HepG2 (cell line): ENCODE measurements around the gene CFTR. TPM values are rescaled to one million over a fixed set of nuclear protein-coding genes. Genes with fewer than 3 reads are reported as not detected.

Experiments
- ATAC-seq: fragments of 200-7000 bp; cut with Tn5 transposase; 3 replicates; pipeline ENCODE4 v1.9.1; 2020; ENCODE audit warnings: mild to moderate bottlenecking, moderate library complexity
- BruUV-seq: library from RNA; stranded (reverse); fragments of 400-500 nt; replicated peaks from 2 replicates; lab custom pipeline; 2021; lab: Mats Ljungman, UMichigan
- CTCF ChIA-PET: fragments of 300-600 bp; formaldehyde crosslinking; extraction: SDS; loops from one replicate; lab custom pipeline; 2021; ENCODE audit warnings: low total read pairs, inconsistent platforms, low intra/inter-chr PET ratio; lab: Yijun Ruan, JAX
- POLR2A ChIA-PET: fragments of 350-600 bp; sonication (Branson Sonifier 250); formaldehyde crosslinking; loops from one replicate; lab custom pipeline; 2020; ENCODE audit warnings: antibody characterized with exemption, inconsistent platforms; lab: Yijun Ruan, JAX
- DNase-seq: peaks from one replicate; pipeline ENCODE4 v3.0.0-alpha.2; 2015; ENCODE audit warnings: low spot score
- FAIRE-seq: peaks from 3 replicates; lab custom pipeline; 2011; peaks lifted over from hg19 to GRCh38; lab: Jason Lieb, UNC
- H2AFZ ChIP-seq: one replicate; pipeline ENCODE4 v1.6.1; 2011; ENCODE audit warnings: low read length, inconsistent platforms
- H3K27ac ChIP-seq: fragments of 300-600 bp; 3 replicates; pipeline ENCODE4 v1.8.0; 2011; ENCODE audit warnings: mixed run types, mild to moderate bottlenecking, mixed read lengths, low read length, inconsistent platforms; ENCODE audit not compliant: insufficient read depth; ENCODE audit errors: extremely low read length
- H3K27me3 ChIP-seq, 2 experiments: fragments of 200-600 bp in 1 of 2; 2 replicates in 1 of 2; 3 replicates in 1 of 2; pipeline versions ENCODE4 v1.6.0 to v1.8.0; 2011; ENCODE audit warnings: low read length in 2 of 2, mild to moderate bottlenecking in 2 of 2, moderate library complexity in 2 of 2, inconsistent platforms in 1 of 2; ENCODE audit not compliant: insufficient read depth in 2 of 2, control insufficient read depth in 1 of 2
- H3K36me3 ChIP-seq, 2 experiments: fragments of 200-600 bp in 1 of 2; replicated peaks in 1 of 2; 2 replicates in 1 of 2; 3 replicates in 1 of 2; pipeline versions ENCODE4 v1.5.1 to v1.8.0; 2011; ENCODE audit warnings: low read length in 2 of 2, inconsistent platforms in 1 of 2; ENCODE audit not compliant: insufficient read depth in 2 of 2, control insufficient read depth in 1 of 2
- H3K4me1 ChIP-seq: 2 replicates; pipeline ENCODE4 v1.5.1; 2012; ENCODE audit warnings: low read length, inconsistent platforms; ENCODE audit not compliant: insufficient read depth
- H3K4me2 ChIP-seq: 2 replicates; pipeline ENCODE4 v1.6.0; 2011; ENCODE audit warnings: low read depth, low read length, inconsistent platforms
- H3K4me3 ChIP-seq, 3 experiments: fragments of 200-600 bp in 1 of 3; sonication (generic), shearing (Covaris generic) in 1 of 3; replicated peaks in 1 of 3; 2 replicates each; pipeline ENCODE4 v1.5.1; 2011 to 2016; ENCODE audit warnings: low read length in 3 of 3, inconsistent platforms in 2 of 3, low read depth in 2 of 3, mild to moderate bottlenecking in 2 of 3, control low read depth in 1 of 3, mixed read lengths in 1 of 3; ENCODE audit not compliant: insufficient read depth in 1 of 3
- H3K79me2 ChIP-seq: one replicate; pipeline ENCODE4 v1.6.1; 2011; ENCODE audit warnings: low read length, inconsistent platforms; ENCODE audit not compliant: insufficient read depth
- H3K9ac ChIP-seq: 2 replicates; pipeline ENCODE4 v1.6.0; 2011; ENCODE audit warnings: mild to moderate bottlenecking, low read depth, low read length, inconsistent platforms; ENCODE audit not compliant: insufficient read depth
- H3K9me3 ChIP-seq: 2 replicates; pipeline ENCODE4 v1.5.1; 2012; ENCODE audit warnings: mild to moderate bottlenecking, low read length
- H4K20me1 ChIP-seq: 2 replicates; pipeline ENCODE4 v1.6.0; 2011; ENCODE audit warnings: inconsistent platforms, mild to moderate bottlenecking, low read length, moderate library complexity; ENCODE audit not compliant: insufficient read depth
- CBX5 ChIP-seq: sonication (generic); formaldehyde crosslinking; IDR thresholded peaks from 2 replicates; pipeline ENCODE4 v1.4.0; 2020; ENCODE audit warnings: missing genetic modification reagents, borderline replicate concordance
- CREB1 ChIP-seq, 2 experiments: fragments of 450-650 bp in 1 of 2; IDR thresholded peaks; 2 replicates each; pipeline ENCODE4 v1.6.1; 2016 to 2017; ENCODE audit warnings: control low read depth in 1 of 2, mild to moderate bottlenecking in 1 of 2, missing compliant biosample characterization in 1 of 2, missing genetic modification characterization in 1 of 2
- CREB3 ChIP-seq: sonication (generic); formaldehyde crosslinking; IDR thresholded peaks from 2 replicates; pipeline ENCODE4 v1.5.0; 2020; ENCODE audit warnings: missing genetic modification reagents
- GABPB1 ChIP-seq: IDR thresholded peaks from 2 replicates; pipeline ENCODE4 v1.6.1; 2016; ENCODE audit warnings: mild to moderate bottlenecking, missing genetic modification reagents, moderate library complexity, missing compliant biosample characterization
- HNF1A ChIP-seq, 2 experiments: sonication (generic) in 1 of 2; formaldehyde crosslinking in 1 of 2; IDR thresholded peaks; 2 replicates each; pipeline versions ENCODE4 v1.4.0 to v1.6.1; 2016 to 2020; ENCODE audit warnings: borderline replicate concordance in 1 of 2, low read depth in 1 of 2, mild to moderate bottlenecking in 1 of 2, missing genetic modification reagents in 1 of 2
- KLF15 ChIP-seq: sonication (generic); formaldehyde crosslinking; IDR thresholded peaks from 2 replicates; pipeline ENCODE4 v1.8.1; 2023; ENCODE audit warnings: borderline replicate concordance, mild to moderate bottlenecking, inconsistent platforms, missing genetic modification reagents, mixed read lengths
- NFE2 ChIP-seq: sonication (generic); formaldehyde crosslinking; IDR thresholded peaks from 2 replicates; pipeline ENCODE4 v1.4.0; 2020; ENCODE audit warnings: missing genetic modification reagents
- RARG ChIP-seq: sonication (generic); formaldehyde crosslinking; IDR thresholded peaks from 2 replicates; pipeline ENCODE4 v1.4.0; 2020; ENCODE audit warnings: low read depth, mild to moderate bottlenecking, missing genetic modification reagents
- RFXAP ChIP-seq: sonication (generic); formaldehyde crosslinking; IDR thresholded peaks from 2 replicates; pipeline ENCODE4 v1.4.0; 2020; ENCODE audit warnings: missing genetic modification reagents, borderline replicate concordance
- RNF2 ChIP-seq: fragments of 450-650 bp; conservative IDR thresholded peaks from 2 replicates; pipeline ENCODE4 v1.6.1; 2016; ENCODE audit warnings: low read depth
- SALL1 ChIP-seq: sonication (generic); formaldehyde crosslinking; IDR thresholded peaks from 2 replicates; pipeline ENCODE4 v1.8.0; 2022; ENCODE audit warnings: mild to moderate bottlenecking, missing genetic modification reagents
- SOX5 ChIP-seq: IDR thresholded peaks from 2 replicates; pipeline ENCODE4 v1.6.1; 2016; ENCODE audit warnings: borderline replicate concordance
- ZNF160 ChIP-seq: sonication (generic); formaldehyde crosslinking; IDR thresholded peaks from 2 replicates; pipeline ENCODE4 v1.8.0; 2022; ENCODE audit warnings: mild to moderate bottlenecking, inconsistent platforms, missing genetic modification reagents
- ZNF350 ChIP-seq: sonication (generic); formaldehyde crosslinking; IDR thresholded peaks from 2 replicates; pipeline ENCODE4 v1.4.0; 2020; ENCODE audit warnings: mild to moderate bottlenecking, low read depth, missing genetic modification reagents, borderline replicate concordance
- ZNF781 ChIP-seq: sonication (generic); formaldehyde crosslinking; IDR thresholded peaks from 2 replicates; pipeline ENCODE4 v1.5.1; 2020; ENCODE audit warnings: borderline replicate concordance, mild to moderate bottlenecking, missing genetic modification reagents; ENCODE audit errors: not compliant biosample characterization
- WGBS: methylation state at CpG from one replicate; pipeline ENCODE4 v1.1.6; 2017; ENCODE audit warnings: low lambda C conversion rate; 5-methylcytosine and 5-hydroxymethylcytosine counted together
- in situ Hi-C: cut with HindIII; loops from 2 replicates; pipeline ENCODE4 v1.10.0; 2017; ENCODE audit warnings: low pct_unique_long_range_greater_than_20kb; ENCODE audit not compliant: extremely low pct_ligation_motif_present
- intact Hi-C: fragments of 100-400 bp; cut with micrococcal nuclease; formaldehyde crosslinking; loops from one replicate; pipeline ENCODE4 v1.10.0; 2022; ENCODE audit not compliant: unreplicated experiment
- polyA plus RNA-seq, 8 experiments: library from polyadenylated mRNA; depleted of rRNA in 3 of 8; stranded (reverse) in 7 of 8; unstranded in 1 of 8; fragments of >200 nt; fragmentation: Illumina TruSeq in 4 of 8; extraction: Trizol in 4 of 8; gene quantifications; 2 replicates each; pipeline versions ENCODE4 v1.2.1 to v1.2.3, GENCODE V29; 2011 to 2016; ENCODE audit warnings: low read depth in 4 of 8, missing spikeins in 1 of 8, mixed read lengths in 1 of 8; ENCODE audit not compliant: insufficient read depth in 1 of 8
- total RNA-seq, 5 experiments: library from RNA; depleted of rRNA; stranded (reverse); fragments of >200 nt; fragmentation: Illumina TruSeq; extraction: Trizol; gene quantifications; 2 replicates each; pipeline ENCODE4 v1.2.3, GENCODE V29; 2016; ENCODE audit warnings: low read depth in 1 of 5
- TF ChIP-seq, protein P1 (sequence below): sonication (generic); formaldehyde crosslinking; IDR thresholded peaks from 2 replicates; pipeline ENCODE4 v1.4.0; 2020; ENCODE audit warnings: missing genetic modification reagents; ENCODE audit errors: not compliant biosample characterization
- TF ChIP-seq, protein P2 (sequence below): sonication (generic); formaldehyde crosslinking; IDR thresholded peaks from 2 replicates; pipeline ENCODE4 v1.8.0; 2022; ENCODE audit warnings: low read depth, missing genetic modification reagents

The CFTR gene
- total and polyA plus RNA-seq, 2 of the 13 experiments (the other 11 are each of a cell fraction or from before 2014, with no cell fraction given), result not detected

DNA sequence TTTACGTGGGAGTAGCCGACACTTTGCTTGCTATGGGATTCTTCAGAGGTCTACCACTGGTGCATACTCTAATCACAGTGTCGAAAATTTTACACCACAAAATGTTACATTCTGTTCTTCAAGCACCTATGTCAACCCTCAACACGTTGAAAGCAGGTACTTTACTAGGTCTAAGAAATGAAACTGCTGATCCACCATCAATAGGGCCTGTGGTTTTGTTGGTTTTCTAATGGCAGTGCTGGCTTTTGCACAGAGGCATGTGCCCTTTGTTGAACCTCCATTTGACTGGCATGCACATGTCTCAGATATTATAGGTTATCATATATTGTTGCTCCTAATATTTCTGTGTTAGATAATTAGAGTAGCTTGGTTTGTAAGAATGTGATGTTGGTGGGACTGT is 123.8 kb downstream of the CFTR start:
- H3K4me3 ChIP-seq, result no peak overlapping the region
- in situ Hi-C loops (no loop called here), intact Hi-C loops (no loop called here)
- no peaks in the 10 kb centered on the region for H3K27me3 ChIP-seq
- no peak overlapping the region for H3K9ac ChIP-seq
- H3K4me2 ChIP-seq, result no peak overlapping the region
- H4K20me1 ChIP-seq, result no peaks in the 10 kb centered on the region
- ATAC-seq (no peak), FAIRE-seq (no peak), DNase-seq (no peak)
- no peaks in the 10 kb centered on the region for H3K9me3 ChIP-seq
- no peak overlapping the region for H2AFZ ChIP-seq
- no peaks in the 10 kb centered on the region for H3K36me3 ChIP-seq
- no peak overlapping the region for H3K27ac ChIP-seq
- no peaks in the 10 kb centered on the region for H3K4me1 ChIP-seq
- 20% methylated on average over 4 of the region's 4 CpGs for WGBS
- H3K79me2 ChIP-seq, result no peaks in the 10 kb centered on the region
- CTCF ChIA-PET, result no interaction called here
- POLR2A ChIA-PET, result no interaction called here
- no TSS peak for BruUV-seq
- TF ChIP-seq, protein P1, sequence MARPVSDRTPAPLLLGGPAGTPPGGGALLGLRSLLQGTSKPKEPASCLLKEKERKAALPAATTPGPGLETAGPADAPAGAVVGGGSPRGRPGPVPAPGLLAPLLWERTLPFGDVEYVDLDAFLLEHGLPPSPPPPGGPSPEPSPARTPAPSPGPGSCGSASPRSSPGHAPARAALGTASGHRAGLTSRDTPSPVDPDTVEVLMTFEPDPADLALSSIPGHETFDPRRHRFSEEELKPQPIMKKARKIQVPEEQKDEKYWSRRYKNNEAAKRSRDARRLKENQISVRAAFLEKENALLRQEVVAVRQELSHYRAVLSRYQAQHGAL, result no peak
- no peak for TF ChIP-seq SOX5 (CRISPR knock-in tag)
- no peak for TF ChIP-seq HNF1A (IDR thresholded peaks at IDR 0.05; ENCODE audit: low read depth)
- no peak for TF ChIP-seq HNF1A (CRISPR knock-in tag; IDR thresholded peaks at IDR 0.05; ENCODE audit: borderline replicate concordance)
- TF ChIP-seq SALL1 (CRISPR knock-in tag), result no peak
- TF ChIP-seq CREB1 (IDR thresholded peaks at IDR 0.05), result no peak
- no peak for TF ChIP-seq CREB1 (CRISPR knock-in tag; IDR thresholded peaks at IDR 0.05)
- no peak for TF ChIP-seq KLF15
- no peak for TF ChIP-seq RARG (CRISPR knock-in tag)
- no peak for TF ChIP-seq CREB3 (CRISPR knock-in tag)
- no peak for TF ChIP-seq ZNF781 (CRISPR knock-in tag)
- no peak for TF ChIP-seq CBX5
- no peak for TF ChIP-seq RNF2
- no peak for TF ChIP-seq GABPB1
- TF ChIP-seq, protein P2, sequence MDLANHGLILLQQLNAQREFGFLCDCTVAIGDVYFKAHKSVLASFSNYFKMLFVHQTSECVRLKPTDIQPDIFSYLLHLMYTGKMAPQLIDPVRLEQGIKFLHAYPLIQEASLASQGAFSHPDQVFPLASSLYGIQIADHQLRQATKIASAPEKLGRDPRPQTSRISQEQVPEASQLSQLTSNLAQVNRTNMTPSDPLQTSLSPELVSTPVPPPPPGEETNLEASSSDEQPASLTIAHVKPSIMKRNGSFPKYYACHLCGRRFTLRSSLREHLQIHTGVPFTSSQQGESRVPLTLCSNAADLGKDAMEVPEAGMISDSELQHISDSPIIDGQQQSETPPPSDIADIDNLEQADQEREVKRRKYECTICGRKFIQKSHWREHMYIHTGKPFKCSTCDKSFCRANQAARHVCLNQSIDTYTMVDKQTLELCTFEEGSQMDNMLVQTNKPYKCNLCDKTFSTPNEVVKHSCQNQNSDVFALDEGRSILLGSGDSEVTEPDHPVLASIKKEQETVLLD, result no peak
- TF ChIP-seq RFXAP (CRISPR knock-in tag), result no peak
- TF ChIP-seq ZNF350 (CRISPR knock-in tag), result no peak
- no peak for TF ChIP-seq ZNF160 (CRISPR knock-in tag)
- TF ChIP-seq NFE2 (CRISPR knock-in tag), result no peak
